Spleen (tissue), 11 donors: ENCODE data around the gene DMD. TPM values are rescaled to one million over a fixed set of nuclear protein-coding genes. Genes with fewer than 3 reads are reported as not detected.

Experiments used
- DNase-seq: peaks from one replicate; pipeline ENCODE4 v3.0.0-alpha.2; 2020
- H3K27ac ChIP-seq, 8 donors: fragments of 200-600 bp; sonication (generic) in 7 of 8; 1 replicate in 4 of 8; 2 replicates in 4 of 8; pipeline versions ENCODE4 v1.5.0 to v1.8.0; 2016 to 2021; ENCODE audit warnings: inconsistent platforms in 4 of 8, mild to moderate bottlenecking in 4 of 8, moderate library complexity in 1 of 8
- H3K27me3 ChIP-seq, 7 donors: fragments of 200-600 bp; sonication (generic) in 6 of 7; replicated peaks in 1 of 7; 1 replicate in 4 of 7; 2 replicates in 3 of 7; pipeline versions ENCODE4 v1.5.0 to v1.8.0; 2016 to 2021; ENCODE audit warnings: inconsistent platforms in 3 of 7, mild to moderate bottlenecking in 1 of 7
- H3K36me3 ChIP-seq, 6 donors: fragments of 200-600 bp; sonication (generic) in 5 of 6; 1 replicate in 4 of 6; 2 replicates in 2 of 6; pipeline versions ENCODE4 v1.5.0 to v1.8.0; 2016 to 2021; ENCODE audit warnings: inconsistent platforms in 2 of 6
- H3K4me1 ChIP-seq, 6 donors: fragments of 200-600 bp; sonication (generic) in 5 of 6; 1 replicate in 3 of 6; 2 replicates in 3 of 6; pipeline versions ENCODE4 v1.5.0 to v1.8.0; 2016 to 2021; ENCODE audit warnings: inconsistent platforms in 3 of 6
- H3K4me3 ChIP-seq, 8 donors: fragments of 200-600 bp; sonication (generic) in 7 of 8; 1 replicate in 4 of 8; 2 replicates in 4 of 8; pipeline versions ENCODE4 v1.5.0 to v1.8.0; 2016 to 2021; ENCODE audit warnings: inconsistent platforms in 4 of 8, mild to moderate bottlenecking in 4 of 8, moderate library complexity in 2 of 8
- H3K9me3 ChIP-seq, 8 donors: fragments of 200-600 bp; sonication (generic) in 7 of 8; 1 replicate in 4 of 8; 2 replicates in 4 of 8; pipeline versions ENCODE4 v1.5.0 to v1.8.0; 2016 to 2021; ENCODE audit warnings: inconsistent platforms in 4 of 8
- POLR2A ChIP-seq, 3 donors: fragments of 450-650 bp; IDR thresholded peaks; one replicate each; pipeline ENCODE4 v1.5.1; 2017; ENCODE audit warnings: antibody characterized with exemption in 3 of 3, mild to moderate bottlenecking in 1 of 3
- POLR2AphosphoS5 ChIP-seq, 3 donors: sonication (generic); formaldehyde crosslinking; IDR thresholded peaks; one replicate each; pipeline ENCODE4 v1.5.1; 2017; ENCODE audit warnings: antibody characterized with exemption in 3 of 3
- WGBS, 5 donors: extraction: QIAGEN DNeasy Blood & Tissue Kit in 3 of 5; methylation state at CpG; one replicate each; pipeline versions ENCODE4 v1.1.5 to v1.1.7; 2013 to 2018; 5-methylcytosine and 5-hydroxymethylcytosine counted together
- intact Hi-C: fragments of 100-400 bp; cut with DNase I; formaldehyde crosslinking; loops from one replicate; pipeline ENCODE4 v1.15.0; 2023; ENCODE audit warnings: low total_unique reads
- polyA plus RNA-seq, 3 donors: library from polyadenylated mRNA; stranded (reverse); fragments of 200-250 nt; gene quantifications; one replicate each; pipeline ENCODE4 v1.2.1, GENCODE V29; 2013
- total RNA-seq, 7 donors: library from RNA; depleted of rRNA in 3 of 7; stranded (reverse); fragments of >200 nt in 3 of 7; fragmentation: NEBNext Ultra II Directional in 4 of 7; extraction: Animal tissue kit (Norgen Biotek cat#: 25700) in 4 of 7; gene quantifications; one replicate each; pipeline versions ENCODE4 v1.1.0 to v1.2.1, GENCODE V29; 2016 to 2021
- TF ChIP-seq, protein P1 (sequence below), 11 experiments: fragments of 200-600 bp in 7 of 11; fragments of 450-650 bp in 4 of 11; sonication (generic) in 4 of 11; IDR thresholded peaks in 8 of 11; conservative IDR thresholded peaks in 3 of 11; 1 replicate in 7 of 11; 2 replicates in 4 of 11; pipeline versions ENCODE4 v1.4.0 to v1.8.0; 2016 to 2021; ENCODE audit warnings: antibody characterized with exemption in 11 of 11, inconsistent platforms in 4 of 11, mild to moderate bottlenecking in 1 of 11
- donor health status: healthy with polysubstance abuse.
- donor health status: DM: no; HTN: no; CAD: no; lungs with moderate emphysema.
- donor health status: DM: no; HTN: no; CAD: no.
- donor health status: Bipolar disorder and iron deficiency.
- donor health status: healthy.
- donor health status: DM: no; HTN: no; CAD: no.
- donor health status: DM: yes; HTN: yes; CAD: no.

The DMD gene
- total and polyA plus RNA-seq, 10 donors = 1.3 to 11.3 (median 4.4) TPM

DNA sequence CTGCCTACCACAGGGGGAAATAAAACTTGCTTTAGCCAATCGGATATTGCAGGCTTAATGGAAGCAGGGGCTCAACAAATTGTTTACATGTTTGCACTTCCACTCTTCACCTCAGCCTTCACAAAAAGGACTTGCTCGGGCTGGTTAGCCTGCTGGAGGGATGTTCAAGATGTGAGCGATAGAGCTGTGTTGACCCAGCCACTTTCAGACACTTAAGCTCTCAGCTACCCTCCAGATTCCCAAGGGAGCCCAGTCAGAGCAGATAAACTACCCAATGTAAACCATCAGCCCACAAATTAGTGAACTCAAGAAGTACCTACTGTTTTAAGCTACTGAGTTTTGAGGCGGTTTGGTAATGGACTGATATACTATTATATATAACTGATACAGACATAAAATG, 1631.1 kb downstream of the DMD start:
- intact Hi-C loops = no loop called here
- Histone ChIP-seq H3K4me3 (no peak overlapping the region), H3K27ac (no peak overlapping the region), H3K36me3 (no peaks in the 10 kb centered on the region), H3K27me3 (no peaks in the 10 kb centered on the region), H3K4me1 (no peaks in the 10 kb centered on the region), H3K9me3 (no peaks in the 10 kb centered on the region)
- TF ChIP-seq, protein P1, sequence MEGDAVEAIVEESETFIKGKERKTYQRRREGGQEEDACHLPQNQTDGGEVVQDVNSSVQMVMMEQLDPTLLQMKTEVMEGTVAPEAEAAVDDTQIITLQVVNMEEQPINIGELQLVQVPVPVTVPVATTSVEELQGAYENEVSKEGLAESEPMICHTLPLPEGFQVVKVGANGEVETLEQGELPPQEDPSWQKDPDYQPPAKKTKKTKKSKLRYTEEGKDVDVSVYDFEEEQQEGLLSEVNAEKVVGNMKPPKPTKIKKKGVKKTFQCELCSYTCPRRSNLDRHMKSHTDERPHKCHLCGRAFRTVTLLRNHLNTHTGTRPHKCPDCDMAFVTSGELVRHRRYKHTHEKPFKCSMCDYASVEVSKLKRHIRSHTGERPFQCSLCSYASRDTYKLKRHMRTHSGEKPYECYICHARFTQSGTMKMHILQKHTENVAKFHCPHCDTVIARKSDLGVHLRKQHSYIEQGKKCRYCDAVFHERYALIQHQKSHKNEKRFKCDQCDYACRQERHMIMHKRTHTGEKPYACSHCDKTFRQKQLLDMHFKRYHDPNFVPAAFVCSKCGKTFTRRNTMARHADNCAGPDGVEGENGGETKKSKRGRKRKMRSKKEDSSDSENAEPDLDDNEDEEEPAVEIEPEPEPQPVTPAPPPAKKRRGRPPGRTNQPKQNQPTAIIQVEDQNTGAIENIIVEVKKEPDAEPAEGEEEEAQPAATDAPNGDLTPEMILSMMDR (IDR thresholded peaks at IDR 0.05 in 8 of 11, conservative IDR thresholded peaks at IDR 0.05 in 3 of 11) = no peak
- TF ChIP-seq POLR2AphosphoS5 (IDR thresholded peaks at IDR 0.05) = no peak
- no peak for TF ChIP-seq POLR2A (IDR thresholded peaks at IDR 0.05)
- 55 to 80% (median 61%) methylated on average over 4 of the region's 4 CpGs for WGBS, 5 donors
- DNase-seq = no peak

DNA sequence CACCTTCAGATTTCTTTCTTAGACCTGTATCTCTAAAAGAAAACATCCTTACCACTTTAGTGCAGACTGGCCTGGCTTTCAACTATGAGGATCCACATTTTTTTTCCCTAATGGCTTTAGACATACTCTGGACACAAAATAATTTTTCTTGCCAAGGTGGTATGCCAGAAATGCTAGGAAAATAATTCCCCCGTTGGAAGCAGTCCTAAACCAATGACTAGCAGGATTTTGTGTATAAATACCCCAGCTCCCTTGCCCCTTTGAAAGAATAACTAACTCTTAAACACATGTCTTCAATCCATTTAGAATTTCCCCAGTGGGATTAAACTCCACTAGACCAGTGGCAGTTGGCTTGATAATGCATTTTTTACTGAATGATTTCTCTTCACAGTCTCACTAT, 1639.0 kb downstream of the DMD start:
- Histone ChIP-seq H3K4me1 (no peaks in the 10 kb centered on the region), H3K27ac (no peak overlapping the region), H3K27me3 (peaks cover 0 to under 1% (median 0%) of the 10 kb centered on the region in 7 donors), H3K9me3 (no peaks in the 10 kb centered on the region), H3K36me3 (no peaks in the 10 kb centered on the region), H3K4me3 (no peak overlapping the region)
- no peak for DNase-seq
- TF ChIP-seq POLR2AphosphoS5 (IDR thresholded peaks at IDR 0.05) (no peak), POLR2A (IDR thresholded peaks at IDR 0.05) (no peak)
- TF ChIP-seq, protein P1 (IDR thresholded peaks at IDR 0.05 in 8 of 11, conservative IDR thresholded peaks at IDR 0.05 in 3 of 11) = no peak
- 31 to 76% (median 57%) methylated on average over 1 of the region's 1 CpG for WGBS, 5 donors
- intact Hi-C loops = no loop called here

DNA sequence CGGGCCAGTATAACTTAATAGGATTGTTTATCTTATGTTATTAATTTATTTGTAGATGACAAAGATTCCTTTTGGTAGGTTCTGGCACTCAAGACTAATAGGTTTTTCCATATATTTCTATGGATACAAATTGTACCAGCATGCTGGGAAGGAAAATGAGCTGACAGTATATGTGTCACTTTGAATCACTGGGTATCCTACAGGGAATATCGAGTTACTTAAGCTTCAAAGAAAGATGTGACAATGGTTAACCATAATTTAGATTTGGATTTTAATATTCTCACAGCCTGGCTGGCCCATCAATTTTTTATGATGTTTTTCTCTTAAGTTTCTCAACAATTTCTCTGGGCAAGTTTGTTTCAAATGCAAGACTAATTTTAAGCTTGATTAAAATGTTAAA, 1640.7 kb downstream of the DMD start:
- 57 to 90% (median 76%) methylated on average over 2 of the region's 2 CpGs for WGBS, 5 donors
- TF ChIP-seq, protein P1 (IDR thresholded peaks at IDR 0.05 in 8 of 11, conservative IDR thresholded peaks at IDR 0.05 in 3 of 11) = no peak
- TF ChIP-seq POLR2AphosphoS5 (IDR thresholded peaks at IDR 0.05) = no peak
- no peak for TF ChIP-seq POLR2A (IDR thresholded peaks at IDR 0.05)
- H3K36me3 ChIP-seq = no peaks in the 10 kb centered on the region
- H3K4me1 ChIP-seq = no peaks in the 10 kb centered on the region
- no peak overlapping the region for H3K27ac ChIP-seq
- peaks cover 0 to 3% (median 0%) of the 10 kb centered on the region in 7 donors for H3K27me3 ChIP-seq
- intact Hi-C loops = no loop called here
- no peak for DNase-seq
- no peak overlapping the region for H3K4me3 ChIP-seq
- no peaks in the 10 kb centered on the region for H3K9me3 ChIP-seq

GRCh38 chrX:31563792-31564191, 1647.6 kb downstream of the DMD start:
- no peak overlapping the region for H3K4me3 ChIP-seq
- WGBS, 5 donors = 48 to 68% (median 54%) methylated on average over 3 of the region's 3 CpGs
- TF ChIP-seq, protein P1 (IDR thresholded peaks at IDR 0.05 in 8 of 11, conservative IDR thresholded peaks at IDR 0.05 in 3 of 11) = no peak

More at GRCh38 chrX:31563792-31564191, 1647.6 kb downstream of the DMD start:
- DNase-seq = no peak
- H3K36me3 ChIP-seq = no peaks in the 10 kb centered on the region
- no peaks in the 10 kb centered on the region for H3K4me1 ChIP-seq
- no peaks in the 10 kb centered on the region for H3K9me3 ChIP-seq
- H3K27me3 ChIP-seq = peaks cover 0 to 3% (median 0%) of the 10 kb centered on the region in 7 donors
- H3K27ac ChIP-seq = no peak overlapping the region
- intact Hi-C loops = no loop called here
